Gastroesophageal sphincter (tissue), 3 donors: ENCODE data around the gene AGAP2.

Experiments used
- CTCF ChIP-seq, 4 experiments: fragments of 200-600 bp in 2 of 4; fragments of 450-650 bp in 2 of 4; sonication (generic) in 1 of 4; IDR thresholded peaks; one replicate each; pipeline ENCODE4 v1.5.1; 2017 to 2019; ENCODE audit warnings: antibody characterized with exemption in 4 of 4, mild to moderate bottlenecking in 2 of 4, moderate library complexity in 2 of 4
- EP300 ChIP-seq: sonication (generic); formaldehyde crosslinking; IDR thresholded peaks from one replicate; pipeline ENCODE4 v1.6.1; 2017; ENCODE audit warnings: antibody characterized with exemption, mild to moderate bottlenecking
- POLR2A ChIP-seq, 2 donors: fragments of 450-650 bp; IDR thresholded peaks; one replicate each; pipeline ENCODE4 v1.6.1; 2017; ENCODE audit warnings: antibody characterized with exemption in 2 of 2, mild to moderate bottlenecking in 2 of 2, moderate library complexity in 1 of 2
- POLR2AphosphoS5 ChIP-seq: sonication (generic); formaldehyde crosslinking; IDR thresholded peaks from one replicate; pipeline ENCODE4 v1.6.1; 2017; ENCODE audit warnings: antibody characterized with exemption

- no peak for TF ChIP-seq CTCF (IDR thresholded peaks at IDR 0.05)
- TF ChIP-seq EP300, result no peak
- TF ChIP-seq POLR2A (IDR thresholded peaks at IDR 0.05), result no peak
- TF ChIP-seq POLR2AphosphoS5, result no peak
These were observed 23.0 kb upstream of the AGAP2 start for GRCh38 chr12:57761391-57761998.
